SIG-M5 treated with dmso at 0.1 percent for 504 hours (cell line): ENCODE data around the gene FAM186B.
"Not testable (repeated sequence)": the region's sequence is repeated elsewhere in the genome, so short reads cannot be mapped to it uniquely, and the experiment has no call there.

Experiments
- DNase-seq: peaks from one replicate; lab custom pipeline; 2025; ENCODE audit not compliant: unreplicated experiment; lab: John Stamatoyannopoulos, UW

The FAM186B gene, protein sequence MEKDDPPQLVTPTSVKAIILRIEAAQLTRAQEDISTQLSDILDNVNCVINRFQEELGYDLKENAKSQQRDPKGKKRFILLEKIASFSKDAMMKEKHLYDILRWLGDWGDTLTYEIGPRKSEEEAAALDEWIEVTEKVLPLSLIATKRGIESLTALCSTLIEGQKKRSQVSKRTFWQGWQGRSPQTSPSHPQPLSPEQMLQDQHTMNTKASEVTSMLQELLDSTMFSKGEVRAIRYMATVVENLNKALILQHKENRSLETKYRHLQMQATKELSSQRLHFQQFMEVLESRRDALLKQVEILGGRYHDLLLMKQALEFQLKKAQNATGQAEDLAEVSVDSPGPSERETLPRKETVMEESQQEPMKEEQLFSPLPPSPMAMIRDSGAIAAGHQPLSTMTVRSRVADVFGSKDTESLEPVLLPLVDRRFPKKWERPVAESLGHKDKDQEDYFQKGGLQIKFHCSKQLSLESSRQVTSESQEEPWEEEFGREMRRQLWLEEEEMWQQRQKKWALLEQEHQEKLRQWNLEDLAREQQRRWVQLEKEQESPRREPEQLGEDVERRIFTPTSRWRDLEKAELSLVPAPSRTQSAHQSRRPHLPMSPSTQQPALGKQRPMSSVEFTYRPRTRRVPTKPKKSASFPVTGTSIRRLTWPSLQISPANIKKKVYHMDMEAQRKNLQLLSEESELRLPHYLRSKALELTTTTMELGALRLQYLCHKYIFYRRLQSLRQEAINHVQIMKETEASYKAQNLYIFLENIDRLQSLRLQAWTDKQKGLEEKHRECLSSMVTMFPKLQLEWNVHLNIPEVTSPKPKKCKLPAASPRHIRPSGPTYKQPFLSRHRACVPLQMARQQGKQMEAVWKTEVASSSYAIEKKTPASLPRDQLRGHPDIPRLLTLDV

DNA sequence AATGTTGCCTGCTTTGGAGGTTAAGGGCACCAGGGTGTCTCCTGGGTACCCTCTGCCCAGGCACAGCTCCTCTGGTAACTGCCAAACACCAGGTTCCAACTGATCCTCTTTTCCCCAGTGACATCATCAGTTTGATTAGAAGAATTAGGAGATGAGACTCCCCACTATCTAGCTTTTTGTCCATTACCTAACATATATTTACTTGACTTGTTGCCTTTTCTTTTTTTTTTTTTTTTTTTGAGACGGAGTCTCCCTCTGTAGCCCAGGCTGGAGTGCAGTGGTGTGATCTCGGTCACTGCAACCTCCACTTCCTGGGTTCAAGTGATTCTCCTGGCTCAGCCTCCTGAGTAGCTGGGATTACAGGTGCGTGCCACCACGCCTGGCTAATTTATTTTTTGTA is at the start of gene FAM186B:
Gene FAM186B (minus strand): TSS at position 101 of the 400 bp plus-strand sequence. CDS start 162 bp downstream, outside the sequence.
- DNase-seq: not testable (repeated sequence)

DNA sequence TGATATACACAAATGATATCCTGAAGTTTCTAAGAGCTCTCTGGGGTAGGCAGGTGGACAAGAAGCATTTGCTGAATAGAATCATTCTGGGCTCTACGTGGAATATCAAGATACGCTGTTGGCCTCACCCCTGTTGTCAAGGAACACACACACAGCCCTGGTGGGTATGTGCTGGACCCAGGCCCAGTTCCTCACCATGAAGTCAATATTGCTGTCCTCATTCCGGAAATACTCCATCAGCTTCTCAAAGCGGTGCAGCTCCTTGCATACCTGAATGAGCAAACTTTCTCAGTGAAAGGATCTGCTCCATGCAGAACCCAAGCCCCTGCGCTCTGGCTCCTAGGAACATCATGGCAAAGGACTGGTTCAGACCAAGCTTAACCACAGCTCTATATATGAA is 49.3 kb upstream of the FAM186B start:
- DNase-seq: no peak

DNA sequence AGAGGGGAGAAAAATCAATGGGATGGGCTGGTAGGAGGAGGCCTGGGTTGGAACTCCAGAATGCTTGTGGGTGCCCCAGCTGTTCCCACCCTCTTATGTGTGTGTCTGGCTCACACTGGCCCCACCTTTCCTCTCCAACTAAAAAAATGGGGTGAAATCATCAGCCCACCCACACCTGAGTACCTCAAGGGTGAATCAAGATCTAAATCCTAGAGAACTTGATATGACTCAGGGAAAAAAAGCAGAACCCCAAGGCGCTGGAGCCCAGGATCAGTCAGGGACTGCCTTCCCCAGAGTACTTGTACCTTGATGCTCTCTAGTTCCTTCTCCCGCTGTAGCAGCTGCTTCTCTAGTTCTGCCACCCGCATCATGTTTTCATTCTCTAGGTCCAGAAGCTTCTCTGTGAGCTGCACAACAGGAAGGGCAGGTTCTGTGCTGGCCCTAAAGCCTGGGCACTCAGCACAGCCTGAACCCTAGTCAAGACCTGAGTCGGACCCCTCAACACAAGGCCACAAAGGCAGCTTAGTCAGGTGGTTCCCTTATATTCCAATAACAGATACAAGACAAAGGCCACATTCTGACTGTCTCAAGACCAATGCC is 47.6 kb upstream of the FAM186B start:
- no peak for DNase-seq

DNA sequence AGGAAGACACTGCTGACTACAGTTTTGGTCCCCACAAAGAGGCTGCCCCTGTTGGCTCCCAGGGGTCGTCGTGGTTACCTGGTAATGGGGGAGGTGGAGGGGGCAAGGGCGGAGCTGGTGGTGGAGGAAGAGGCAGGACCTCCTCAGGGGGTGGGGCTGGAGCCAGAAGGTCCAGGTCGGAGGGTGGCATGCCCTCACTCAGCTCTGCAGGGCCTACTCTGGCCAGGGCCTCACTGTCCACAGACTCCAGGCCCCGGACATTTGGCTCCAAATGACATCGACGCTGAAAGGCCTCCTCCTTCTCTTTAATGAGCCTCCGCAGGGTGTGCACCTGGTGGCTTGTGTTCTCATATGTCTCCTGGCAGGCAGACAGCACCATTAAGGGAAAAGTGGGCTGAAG is 46.4 kb upstream of the FAM186B start:
- no peak for DNase-seq

DNA sequence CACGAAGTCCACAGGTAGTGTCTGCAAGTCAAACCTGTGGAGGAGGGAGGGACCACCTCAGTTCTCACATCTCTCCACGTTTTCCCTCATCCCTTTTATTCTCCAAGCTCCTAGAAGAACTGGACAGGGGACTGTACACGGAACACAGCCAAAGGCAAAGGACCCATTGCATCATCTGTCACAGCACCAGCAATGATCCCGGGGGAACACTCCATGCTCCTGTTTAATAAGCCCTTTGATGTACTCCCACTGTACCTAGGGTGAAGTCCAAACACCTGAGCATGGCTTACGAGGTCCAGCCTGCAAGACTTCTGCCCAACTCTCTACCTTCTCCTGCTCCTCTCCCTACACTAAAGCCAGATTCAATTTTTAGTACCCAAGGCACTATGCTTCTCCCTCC is 44.5 kb upstream of the FAM186B start:
- DNase-seq: no peak

DNA sequence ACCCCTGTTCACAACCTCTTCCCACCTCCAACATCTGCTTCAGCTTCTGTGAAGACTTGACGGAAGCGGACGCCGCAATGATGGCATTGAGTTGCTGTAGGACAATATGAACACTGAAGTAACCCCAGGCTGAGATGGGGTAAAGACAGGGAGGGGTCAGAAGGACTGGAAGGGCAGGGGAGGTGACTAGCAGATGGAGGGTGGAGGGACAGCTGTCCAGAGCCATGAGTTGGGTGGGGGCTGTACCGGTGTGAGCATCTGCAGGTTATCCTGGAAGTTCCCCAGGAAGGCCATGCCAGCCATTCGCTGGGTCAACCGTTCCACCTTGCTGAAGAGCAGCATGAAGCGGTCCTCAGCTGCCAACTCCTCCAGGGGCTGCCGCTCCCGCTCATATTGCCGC is 44.0 kb upstream of the FAM186B start:
- DNase-seq: no peak

DNA sequence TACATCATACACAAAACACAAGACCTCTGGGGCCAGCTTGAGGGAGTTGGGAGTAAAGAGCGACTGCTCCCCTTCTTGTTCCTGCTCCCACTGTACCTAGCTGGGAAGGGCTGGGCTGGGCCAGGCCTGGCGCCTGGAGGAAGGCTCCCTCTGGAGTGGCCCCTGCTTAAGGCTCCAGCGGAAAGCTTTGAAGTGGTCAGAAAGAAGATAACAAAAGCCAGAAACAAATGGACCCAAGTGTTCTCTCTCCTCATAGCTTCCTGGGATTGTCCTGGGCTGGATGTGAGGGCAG is 43.2 kb upstream of the FAM186B start:
- no peak for DNase-seq

DNA sequence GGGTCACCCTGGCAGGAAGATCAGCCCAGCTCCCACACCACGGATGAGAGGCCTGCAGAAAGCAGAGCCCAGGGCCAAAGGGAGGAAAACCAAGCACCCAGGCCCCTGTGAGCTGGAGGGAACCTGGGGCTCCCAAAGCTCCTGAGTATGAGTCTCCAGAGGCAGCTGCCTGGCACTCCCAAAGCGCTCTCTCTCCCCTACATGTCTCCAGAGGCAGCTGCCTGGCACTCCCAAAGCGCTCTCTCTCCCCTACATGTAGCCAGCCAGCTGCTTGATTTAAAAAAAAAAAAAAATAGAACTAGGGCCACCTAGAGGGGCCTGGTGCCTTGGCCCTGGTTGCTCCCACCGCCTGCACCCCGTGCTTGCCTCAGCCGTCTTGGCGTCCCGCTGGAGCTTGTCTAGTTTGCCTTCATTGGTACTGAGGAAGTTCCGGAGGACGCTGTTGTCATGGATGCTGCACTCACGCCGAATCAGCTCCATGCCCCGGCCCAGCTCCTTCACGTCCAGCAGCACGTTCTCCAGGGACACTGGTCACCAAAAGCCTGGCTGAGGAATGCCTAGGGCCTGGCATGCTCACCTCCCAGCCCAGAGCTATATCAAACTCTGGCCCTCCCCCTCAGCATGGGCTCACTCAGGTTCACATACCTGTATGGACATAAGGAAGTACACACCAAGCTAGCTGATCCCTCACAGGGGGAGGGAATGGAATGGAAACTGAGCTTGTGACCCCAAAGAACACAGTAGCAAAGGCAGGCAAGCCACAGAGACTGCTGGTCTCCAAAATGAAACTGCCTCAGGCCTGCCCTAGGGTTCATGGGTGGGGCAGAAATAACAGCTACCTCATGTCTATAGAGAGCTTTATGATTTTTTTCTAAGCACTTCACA is 42.6 kb upstream of the FAM186B start:
- DNase-seq: no peak

DNA sequence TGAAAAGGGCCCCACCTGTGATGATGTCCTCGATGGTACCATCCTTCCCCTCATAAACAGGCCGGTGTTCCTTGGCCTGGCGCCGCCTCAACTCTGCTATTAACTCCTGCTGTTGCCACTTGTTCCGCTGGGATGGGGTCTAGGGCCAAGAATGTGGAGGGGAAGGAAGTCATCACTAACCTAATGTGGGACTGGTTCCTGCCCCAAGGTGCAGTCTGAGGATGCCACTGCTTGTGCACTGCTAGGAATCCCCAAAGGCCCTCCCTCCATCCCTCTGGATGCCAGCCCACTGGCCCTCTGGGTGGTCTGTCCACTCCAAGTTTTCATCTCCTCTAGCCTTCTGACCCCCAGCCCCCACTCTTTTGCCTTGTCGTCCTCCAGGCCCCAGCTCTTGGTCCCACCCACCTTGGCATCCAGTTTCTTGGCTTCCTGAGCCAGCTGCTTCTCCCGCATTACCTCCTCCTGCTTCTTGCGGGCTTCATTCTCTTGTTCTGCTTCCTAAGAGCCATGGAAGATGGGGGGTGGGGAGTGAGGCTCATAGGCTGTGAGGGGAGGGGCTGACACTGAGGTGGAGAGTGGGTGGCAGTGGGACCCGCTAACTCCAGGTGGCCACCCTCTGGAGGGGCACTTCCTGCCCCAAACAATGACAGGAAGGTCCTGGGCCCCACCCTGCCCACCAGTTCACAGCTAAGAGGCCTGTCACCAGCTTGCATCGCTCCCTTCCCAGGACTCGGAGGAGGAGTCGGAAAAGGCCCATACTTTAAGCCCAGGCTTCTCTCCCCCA is 41.6 kb upstream of the FAM186B start:
- no peak for DNase-seq

DNA sequence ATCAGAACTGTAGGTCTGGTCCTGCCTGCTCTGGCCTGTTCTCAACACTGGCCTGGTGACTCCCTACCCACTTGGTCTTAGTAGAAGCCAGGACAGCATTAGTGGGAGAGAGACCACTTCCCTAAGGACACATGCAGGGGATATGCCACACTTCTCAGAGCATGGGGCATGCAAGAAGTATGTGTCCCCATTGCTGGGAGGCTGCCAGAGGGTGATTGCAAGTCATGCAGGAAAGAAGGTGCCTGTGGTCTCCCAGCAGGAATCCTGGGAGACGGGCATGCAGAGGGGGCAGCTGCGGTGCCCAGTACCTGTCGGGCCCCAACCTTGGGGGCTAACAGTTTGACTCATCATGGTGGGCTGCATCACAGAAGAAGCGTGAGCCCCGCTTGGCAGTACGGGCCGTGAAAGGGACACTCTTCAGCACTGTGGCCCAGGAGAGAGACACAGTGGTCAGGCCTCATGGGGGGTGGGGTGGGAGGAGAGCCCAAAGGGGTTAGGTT is 40.9 kb upstream of the FAM186B start:
- DNase-seq: no peak

DNA sequence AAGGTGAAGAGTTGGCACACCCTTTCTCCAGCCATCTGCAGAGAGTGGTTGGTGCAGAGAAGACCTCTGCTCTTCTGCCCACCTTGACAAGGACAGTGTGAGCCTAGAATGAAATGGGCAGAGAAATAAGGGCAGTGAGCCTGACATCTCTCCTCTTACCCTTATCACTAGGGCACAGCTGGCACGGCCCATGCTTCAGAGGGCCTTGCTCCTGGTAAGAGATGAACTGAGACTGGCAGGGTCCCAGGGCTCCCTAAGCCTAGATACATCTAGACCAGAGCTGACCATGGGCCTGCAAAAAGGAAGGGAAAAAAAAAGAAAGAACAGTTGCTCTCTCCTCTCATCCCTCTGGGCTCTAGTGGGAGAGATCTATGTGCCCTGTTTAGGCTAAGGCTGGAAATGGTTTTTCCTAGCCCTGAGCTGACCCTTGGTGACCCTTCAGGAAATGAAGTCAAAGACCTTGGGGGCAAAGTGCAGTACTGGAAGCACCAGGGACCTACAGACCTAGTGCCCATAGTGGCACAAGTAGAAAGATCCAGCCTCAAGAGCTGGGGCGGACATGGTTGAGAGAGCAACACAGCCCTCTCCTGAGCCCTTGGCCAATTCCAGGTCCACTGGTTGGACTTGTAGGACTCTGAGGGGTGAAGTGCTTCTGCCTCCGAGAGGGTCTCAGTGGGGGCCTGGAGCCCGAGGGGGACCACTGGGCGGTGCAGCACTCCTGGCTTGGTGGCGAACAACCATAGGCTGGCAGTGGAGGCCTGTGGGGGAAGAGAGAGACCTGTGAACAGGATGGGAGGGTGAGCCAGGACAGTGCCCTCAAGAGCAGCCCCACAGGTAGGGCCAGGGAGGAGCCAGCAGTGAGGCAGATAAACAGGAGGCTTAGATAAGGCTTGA is 40.0 kb upstream of the FAM186B start:
- no peak for DNase-seq

DNA sequence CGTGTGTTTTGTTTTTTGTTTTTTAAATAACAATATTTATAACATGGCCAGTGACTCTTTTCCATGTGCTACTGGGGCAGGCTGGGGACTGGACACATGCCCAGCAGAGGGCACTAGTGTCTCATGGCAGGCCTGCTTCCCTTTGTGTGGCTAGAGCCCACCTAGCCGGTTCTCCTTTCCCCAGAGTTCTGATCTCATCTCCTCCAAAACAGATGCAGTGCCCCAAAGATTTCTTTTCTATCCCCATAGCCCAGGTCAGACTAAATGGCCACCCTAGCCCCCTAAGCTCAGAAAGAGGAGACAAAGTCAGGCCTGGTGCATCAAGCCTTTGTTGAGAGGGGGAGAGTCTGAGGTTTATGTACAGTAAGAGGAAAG is 39.2 kb upstream of the FAM186B start:
- peak; percentile 73 for DNase-seq

DNA sequence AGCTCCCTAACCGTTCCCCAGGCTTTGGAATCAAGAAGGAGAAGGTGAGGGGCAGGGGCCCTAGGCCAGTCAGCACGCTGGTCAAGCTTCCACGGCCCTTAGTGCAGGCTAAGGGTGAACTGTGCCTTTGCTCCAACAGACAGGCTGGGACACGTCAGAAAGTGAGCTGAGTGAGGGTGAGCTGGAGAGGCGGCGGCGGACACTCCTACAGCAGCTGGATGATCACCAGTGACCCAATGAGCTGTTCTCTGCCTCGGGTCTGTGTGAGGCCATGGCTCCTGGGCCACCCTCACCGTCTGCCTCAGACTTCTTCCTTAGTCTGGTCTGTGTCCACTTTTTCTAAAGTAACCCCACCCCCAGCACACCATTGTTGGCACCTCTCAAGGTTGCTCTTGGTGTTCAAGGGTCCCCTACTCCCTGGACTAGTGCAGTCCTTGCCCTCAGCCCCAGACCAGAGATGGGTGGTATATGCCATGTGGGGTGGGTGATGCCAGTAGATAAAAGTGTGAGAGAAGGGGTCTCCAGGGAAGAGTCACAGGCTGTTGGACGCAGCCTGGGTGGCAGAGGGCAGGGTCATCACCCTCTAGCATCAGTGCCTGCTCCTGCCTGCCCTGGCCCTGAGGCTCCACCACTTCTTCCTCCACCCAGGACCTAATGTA is 38.7 kb upstream of the FAM186B start:
- no peak for DNase-seq

DNA sequence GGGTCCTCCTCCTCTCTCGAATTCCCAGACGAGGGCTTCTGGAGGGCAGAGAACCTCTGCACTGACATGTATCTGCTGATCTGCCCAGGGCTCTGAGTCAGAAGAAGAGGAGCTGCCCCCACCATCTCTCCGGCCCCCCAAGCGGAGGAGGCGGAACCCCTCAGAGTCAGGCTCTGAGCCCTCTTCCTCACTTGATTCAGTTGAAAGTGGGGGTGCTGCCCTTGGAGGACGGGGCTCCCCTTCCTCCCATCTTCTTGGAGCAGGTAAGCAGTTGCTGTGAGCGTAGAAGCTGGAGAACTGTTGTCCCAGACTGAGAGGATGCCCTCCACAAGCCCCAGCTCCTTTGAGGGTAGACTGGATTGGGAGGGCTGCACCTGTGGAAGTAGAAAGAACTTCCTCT is 37.7 kb upstream of the FAM186B start:
- DNase-seq: no peak

DNA sequence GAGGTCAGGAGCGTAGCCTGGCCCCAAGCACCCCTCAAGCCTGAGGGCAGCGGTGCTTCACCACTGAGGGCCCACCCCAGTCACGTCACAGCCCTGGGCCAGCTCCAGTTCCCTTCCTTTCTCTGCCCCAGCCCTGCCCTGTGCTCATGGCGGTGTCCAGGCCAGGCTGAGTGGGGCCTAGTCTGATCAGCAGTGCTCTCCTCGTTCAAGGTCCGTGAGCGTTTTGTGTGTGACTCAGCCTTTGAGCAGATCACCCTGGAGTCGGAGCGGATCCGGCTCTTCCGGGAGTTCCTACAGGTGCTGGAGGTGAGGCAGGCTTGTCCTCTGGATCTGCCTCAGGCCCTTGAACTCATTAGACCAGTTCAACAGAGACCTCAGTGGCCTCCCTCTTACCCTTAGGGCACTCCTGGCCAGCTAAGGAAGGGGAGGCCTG is 36.9 kb upstream of the FAM186B start:
- peak; percentile 22 for DNase-seq

DNA sequence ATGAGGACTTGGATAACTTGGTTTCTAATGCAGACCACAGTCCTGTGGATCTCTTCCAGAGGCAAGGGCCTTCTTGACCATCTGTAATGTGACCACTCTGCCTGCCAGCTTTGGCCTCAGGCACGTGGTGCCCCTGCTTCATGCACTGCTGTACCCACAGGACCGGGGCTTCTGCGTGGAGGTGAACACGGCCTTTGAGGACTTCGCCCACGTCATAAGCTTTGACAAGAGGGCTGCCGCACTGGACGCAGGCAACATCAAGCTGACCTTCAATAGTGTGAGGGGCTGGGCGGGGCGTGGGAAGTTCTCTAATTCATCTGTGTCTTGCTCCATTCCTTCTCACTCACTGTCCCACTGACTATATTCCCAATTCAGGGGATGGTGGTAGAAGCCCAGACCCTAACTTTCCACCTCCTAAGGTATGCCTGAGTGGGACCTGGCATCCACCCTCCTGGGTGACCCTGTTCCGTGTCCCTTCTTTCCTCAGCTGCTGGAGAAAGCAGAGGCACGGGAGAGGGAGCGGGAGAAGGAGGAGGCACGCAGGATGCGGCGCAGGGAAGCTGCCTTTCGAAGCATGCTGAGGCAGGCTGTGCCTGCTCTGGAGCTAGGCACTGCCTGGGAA is 36.4 kb upstream of the FAM186B start:
- DNase-seq: no peak

DNA sequence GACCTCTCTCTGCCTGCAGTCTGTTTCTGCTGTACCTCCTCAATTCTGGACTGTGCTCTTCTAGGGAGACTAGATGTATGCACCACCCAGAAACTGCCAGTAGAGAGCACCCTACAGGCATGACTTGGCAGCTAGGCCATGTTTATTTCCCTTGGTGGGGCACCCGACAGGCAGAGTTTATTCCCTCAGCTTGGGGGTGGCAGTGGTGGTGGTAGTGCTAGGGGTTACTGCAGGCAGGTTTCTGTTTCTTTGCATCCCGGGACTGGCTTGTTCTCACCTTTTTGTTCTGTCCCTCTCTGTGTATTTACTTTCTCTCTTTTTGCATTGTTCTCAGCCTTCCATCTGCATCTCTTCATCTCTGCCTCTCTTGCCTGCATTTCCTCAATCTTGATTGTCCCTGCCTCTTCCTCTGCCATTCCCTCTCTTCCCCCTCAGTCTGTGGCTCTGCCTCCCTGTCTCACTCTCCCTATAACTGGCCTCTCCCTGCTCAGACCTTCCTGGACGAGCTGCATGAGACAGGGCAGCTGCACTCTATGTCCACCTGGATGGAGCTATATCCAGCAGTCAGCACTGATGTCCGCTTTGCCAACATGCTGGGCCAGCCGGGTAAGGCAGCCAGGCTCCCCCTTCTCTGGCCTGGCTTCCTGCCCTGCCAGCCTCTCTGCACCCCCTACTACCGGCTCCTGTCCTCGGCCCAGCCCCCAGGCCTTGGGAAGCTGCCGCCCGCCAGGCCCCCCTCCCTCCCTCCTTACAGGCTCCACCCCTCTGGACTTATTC is 31.7 kb upstream of the FAM186B start:
- DNase-seq: peak; percentile 79
